ENCODE results near the gene APOBEC2. TPM values are rescaled to one million over a fixed set of nuclear protein-coding genes. Genes with fewer than 3 reads are reported as not detected.

APOBEC2 gene
- total and polyA plus RNA-seq, 2 of the 13 experiments (the other 11 are each of a cell fraction or from before 2014, with no cell fraction given) = 0.09 TPM; not detected in 1

- TF ChIP-seq ZNF792 (CRISPR knock-in tag; IDR thresholded peaks at IDR 0.05) = 0 out of 2 replicates have a peak, but pooled peaks have one; percentile 12
- TF ChIP-seq, protein P1, sequence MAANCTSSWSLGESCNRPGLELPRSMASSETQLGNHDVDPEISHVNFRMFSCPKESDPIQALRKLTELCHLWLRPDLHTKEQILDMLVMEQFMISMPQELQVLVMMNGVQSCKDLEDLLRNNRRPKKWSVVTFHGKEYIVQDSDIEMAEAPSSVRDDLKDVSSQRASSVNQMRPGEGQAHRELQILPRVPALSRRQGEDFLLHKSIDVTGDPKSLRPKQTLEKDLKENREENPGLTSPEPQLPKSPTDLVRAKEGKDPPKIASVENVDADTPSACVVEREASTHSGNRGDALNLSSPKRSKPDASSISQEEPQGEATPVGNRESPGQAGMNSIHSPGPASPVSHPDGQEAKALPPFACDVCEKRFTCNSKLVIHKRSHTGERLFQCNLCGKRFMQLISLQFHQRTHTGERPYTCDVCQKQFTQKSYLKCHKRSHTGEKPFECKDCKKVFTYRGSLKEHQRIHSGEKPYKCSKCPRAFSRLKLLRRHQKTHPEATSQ (CRISPR knock-in tag; IDR thresholded peaks at IDR 0.05; ENCODE audit: borderline replicate concordance) = 0 out of 2 replicates have a peak, but pooled peaks have one; percentile 29
- no peak for TF ChIP-seq ZNF549 (CRISPR knock-in tag; IDR thresholded peaks at IDR 0.05)
- TF ChIP-seq, protein P2, sequence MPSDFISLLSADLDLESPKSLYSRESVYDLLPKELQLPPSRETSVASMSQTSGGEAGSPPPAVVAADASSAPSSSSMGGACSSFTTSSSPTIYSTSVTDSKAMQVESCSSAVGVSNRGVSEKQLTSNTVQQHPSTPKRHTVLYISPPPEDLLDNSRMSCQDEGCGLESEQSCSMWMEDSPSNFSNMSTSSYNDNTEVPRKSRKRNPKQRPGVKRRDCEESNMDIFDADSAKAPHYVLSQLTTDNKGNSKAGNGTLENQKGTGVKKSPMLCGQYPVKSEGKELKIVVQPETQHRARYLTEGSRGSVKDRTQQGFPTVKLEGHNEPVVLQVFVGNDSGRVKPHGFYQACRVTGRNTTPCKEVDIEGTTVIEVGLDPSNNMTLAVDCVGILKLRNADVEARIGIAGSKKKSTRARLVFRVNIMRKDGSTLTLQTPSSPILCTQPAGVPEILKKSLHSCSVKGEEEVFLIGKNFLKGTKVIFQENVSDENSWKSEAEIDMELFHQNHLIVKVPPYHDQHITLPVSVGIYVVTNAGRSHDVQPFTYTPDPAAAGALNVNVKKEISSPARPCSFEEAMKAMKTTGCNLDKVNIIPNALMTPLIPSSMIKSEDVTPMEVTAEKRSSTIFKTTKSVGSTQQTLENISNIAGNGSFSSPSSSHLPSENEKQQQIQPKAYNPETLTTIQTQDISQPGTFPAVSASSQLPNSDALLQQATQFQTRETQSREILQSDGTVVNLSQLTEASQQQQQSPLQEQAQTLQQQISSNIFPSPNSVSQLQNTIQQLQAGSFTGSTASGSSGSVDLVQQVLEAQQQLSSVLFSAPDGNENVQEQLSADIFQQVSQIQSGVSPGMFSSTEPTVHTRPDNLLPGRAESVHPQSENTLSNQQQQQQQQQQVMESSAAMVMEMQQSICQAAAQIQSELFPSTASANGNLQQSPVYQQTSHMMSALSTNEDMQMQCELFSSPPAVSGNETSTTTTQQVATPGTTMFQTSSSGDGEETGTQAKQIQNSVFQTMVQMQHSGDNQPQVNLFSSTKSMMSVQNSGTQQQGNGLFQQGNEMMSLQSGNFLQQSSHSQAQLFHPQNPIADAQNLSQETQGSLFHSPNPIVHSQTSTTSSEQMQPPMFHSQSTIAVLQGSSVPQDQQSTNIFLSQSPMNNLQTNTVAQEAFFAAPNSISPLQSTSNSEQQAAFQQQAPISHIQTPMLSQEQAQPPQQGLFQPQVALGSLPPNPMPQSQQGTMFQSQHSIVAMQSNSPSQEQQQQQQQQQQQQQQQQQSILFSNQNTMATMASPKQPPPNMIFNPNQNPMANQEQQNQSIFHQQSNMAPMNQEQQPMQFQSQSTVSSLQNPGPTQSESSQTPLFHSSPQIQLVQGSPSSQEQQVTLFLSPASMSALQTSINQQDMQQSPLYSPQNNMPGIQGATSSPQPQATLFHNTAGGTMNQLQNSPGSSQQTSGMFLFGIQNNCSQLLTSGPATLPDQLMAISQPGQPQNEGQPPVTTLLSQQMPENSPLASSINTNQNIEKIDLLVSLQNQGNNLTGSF (CRISPR knock-in tag; IDR thresholded peaks at IDR 0.05) = no peak
- TF ChIP-seq, protein P3, sequence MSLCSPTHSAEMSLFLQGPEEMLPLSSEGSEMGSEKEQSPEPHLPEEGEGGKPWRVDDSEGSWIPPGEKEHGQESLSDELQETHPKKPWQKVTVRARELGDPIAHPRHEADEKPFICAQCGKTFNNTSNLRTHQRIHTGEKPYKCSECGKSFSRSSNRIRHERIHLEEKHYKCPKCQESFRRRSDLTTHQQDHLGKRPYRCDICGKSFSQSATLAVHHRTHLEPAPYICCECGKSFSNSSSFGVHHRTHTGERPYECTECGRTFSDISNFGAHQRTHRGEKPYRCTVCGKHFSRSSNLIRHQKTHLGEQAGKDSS (CRISPR knock-in tag; IDR thresholded peaks at IDR 0.05; ENCODE audit: borderline replicate concordance, low read depth) = 0 out of 2 replicates have a peak, but pooled peaks have one; percentile 50
- TF ChIP-seq SYNCRIP (IDR thresholded peaks at IDR 0.05; ENCODE audit: insufficient read depth, low read depth, low read length) = no peak
- no peak for TF ChIP-seq TSC22D2 (CRISPR knock-in tag; IDR thresholded peaks at IDR 0.05; ENCODE audit: borderline replicate concordance)
- TF ChIP-seq GLI4 (CRISPR knock-in tag; IDR thresholded peaks at IDR 0.05; ENCODE audit: borderline replicate concordance) = no peak
- 0 out of 2 replicates have a peak, but pooled peaks have one; percentile 6 for TF ChIP-seq NCOA2 (CRISPR knock-in tag; IDR thresholded peaks at IDR 0.05)
- TF ChIP-seq ZNF629 (CRISPR knock-in tag; conservative IDR thresholded peaks at IDR 0.05) = no peak
- no peak for TF ChIP-seq KDM5A (IDR thresholded peaks at IDR 0.05; ENCODE audit: borderline replicate concordance, low read length)
- no peak for TF ChIP-seq ZNF256 (CRISPR knock-in tag; conservative IDR thresholded peaks at IDR 0.05)
- TF ChIP-seq ZSCAN25 (CRISPR knock-in tag; IDR thresholded peaks at IDR 0.05) = 0 out of 2 replicates have a peak, but pooled peaks have one; percentile 22
- TF ChIP-seq ZNF784 (CRISPR knock-in tag; IDR thresholded peaks at IDR 0.05; ENCODE audit: borderline replicate concordance) = no peak
- TF ChIP-seq SAP130 (CRISPR knock-in tag; IDR thresholded peaks at IDR 0.05; ENCODE audit: low read depth) = 0 out of 2 replicates have a peak, but pooled peaks have one; percentile 12
- no peak for TF ChIP-seq HOXA5 (CRISPR knock-in tag; IDR thresholded peaks at IDR 0.05)
- TF ChIP-seq DNMT3B (CRISPR knock-in tag; conservative IDR thresholded peaks at IDR 0.05) = no peak
- no peak for TF ChIP-seq CENPBD1 (CRISPR knock-in tag; IDR thresholded peaks at IDR 0.05; ENCODE audit: borderline replicate concordance, low read depth)
Observed at GRCh38 chr6:41039060-41039998, 13.7 kb upstream of the APOBEC2 start, which contains the start of gene UNC5CL (continued).
